ENCODE data around the gene RBM5. TPM values are rescaled to one million over a fixed set of nuclear protein-coding genes. Genes with fewer than 3 reads are reported as not detected.

RBM5 gene
- total and polyA plus RNA-seq, 2 donors (not counting 1 experiment from before 2014, with no cell fraction given), result 113 to 174 TPM

DNA sequence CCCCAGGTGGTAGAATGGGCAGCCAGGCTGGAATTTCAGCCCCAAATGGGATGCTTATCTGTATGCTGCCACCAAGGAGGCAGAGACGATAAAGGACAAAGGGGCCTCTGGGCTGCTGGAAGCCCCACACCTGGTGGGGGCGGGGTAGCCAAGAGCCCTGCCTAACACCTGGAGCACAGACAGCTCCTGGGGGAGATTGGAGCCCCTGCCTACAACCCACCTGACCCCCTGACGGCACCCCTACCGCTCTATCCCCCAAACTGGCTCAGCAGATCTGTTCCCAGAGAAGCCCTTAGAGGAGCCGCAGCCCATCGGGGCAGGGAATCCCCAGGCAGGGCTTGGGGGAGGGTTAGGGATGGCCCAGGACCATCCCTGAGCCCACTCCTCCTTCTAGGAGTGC is 50.6 kb downstream of the RBM5 start:
- Histone ChIP-seq H3K4me2 (ENCODE audit: extremely low read depth, insufficient read depth, low read length) (no peak overlapping the region), H3K4me1 (ENCODE audit: control insufficient read depth, extremely low read depth, insufficient read depth, low read length) (peaks cover 15% of the 10 kb centered on the region)
- TF ChIP-seq, protein P1, sequence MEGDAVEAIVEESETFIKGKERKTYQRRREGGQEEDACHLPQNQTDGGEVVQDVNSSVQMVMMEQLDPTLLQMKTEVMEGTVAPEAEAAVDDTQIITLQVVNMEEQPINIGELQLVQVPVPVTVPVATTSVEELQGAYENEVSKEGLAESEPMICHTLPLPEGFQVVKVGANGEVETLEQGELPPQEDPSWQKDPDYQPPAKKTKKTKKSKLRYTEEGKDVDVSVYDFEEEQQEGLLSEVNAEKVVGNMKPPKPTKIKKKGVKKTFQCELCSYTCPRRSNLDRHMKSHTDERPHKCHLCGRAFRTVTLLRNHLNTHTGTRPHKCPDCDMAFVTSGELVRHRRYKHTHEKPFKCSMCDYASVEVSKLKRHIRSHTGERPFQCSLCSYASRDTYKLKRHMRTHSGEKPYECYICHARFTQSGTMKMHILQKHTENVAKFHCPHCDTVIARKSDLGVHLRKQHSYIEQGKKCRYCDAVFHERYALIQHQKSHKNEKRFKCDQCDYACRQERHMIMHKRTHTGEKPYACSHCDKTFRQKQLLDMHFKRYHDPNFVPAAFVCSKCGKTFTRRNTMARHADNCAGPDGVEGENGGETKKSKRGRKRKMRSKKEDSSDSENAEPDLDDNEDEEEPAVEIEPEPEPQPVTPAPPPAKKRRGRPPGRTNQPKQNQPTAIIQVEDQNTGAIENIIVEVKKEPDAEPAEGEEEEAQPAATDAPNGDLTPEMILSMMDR (conservative IDR thresholded peaks at IDR 0.05 in 1 of 2, IDR thresholded peaks at IDR 0.05 in 1 of 2; ENCODE audit: low read depth in 1 of 2, low read length in 2 of 2), result no peak
- no peak for TF ChIP-seq EZH2 (IDR thresholded peaks at IDR 0.05; ENCODE audit: low read length, missing control alignments)

DNA sequence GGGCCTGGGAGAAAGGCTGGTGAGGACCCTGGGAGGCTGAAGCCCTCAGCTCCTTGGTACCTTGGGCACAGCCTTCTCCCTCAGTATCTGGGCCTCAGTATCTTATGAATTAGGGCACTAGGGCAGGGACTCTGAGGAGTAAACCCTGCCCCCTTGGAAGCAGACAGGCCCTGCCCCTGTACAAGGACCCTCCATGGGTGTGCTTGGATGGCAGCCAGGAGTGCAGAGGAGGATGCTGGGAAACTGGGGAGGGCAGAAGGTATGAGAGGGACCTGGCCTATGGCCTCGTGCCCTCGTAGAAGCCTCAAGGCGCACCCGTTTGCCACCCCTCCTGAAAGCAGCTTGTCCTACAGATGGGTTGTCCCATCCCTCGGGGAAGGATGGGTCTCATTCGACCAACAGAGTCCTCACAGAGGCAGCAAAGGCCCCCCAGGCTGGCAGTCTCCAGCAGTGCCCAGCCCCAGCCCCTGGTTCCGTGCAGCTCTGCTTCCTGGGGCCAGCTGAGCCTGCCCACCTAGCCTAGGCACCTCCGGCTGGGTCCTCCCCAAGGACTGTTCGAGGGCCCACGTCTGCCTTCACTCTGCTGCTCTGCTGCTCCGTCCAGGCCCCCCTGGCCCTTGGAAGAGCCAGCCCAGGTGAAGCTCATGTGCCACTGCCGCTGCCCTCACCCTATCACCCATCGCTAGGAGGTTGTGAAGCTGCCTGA is 51.2 kb downstream of the RBM5 start:
- DNase-seq (ENCODE audit: low read depth in 2 of 2), result no peak
- no peak overlapping the region for H3K4me3 ChIP-seq (replicated peaks in 1 of 4; ENCODE audit: control extremely low read depth in 1 of 4, insufficient read depth in 1 of 4, low read depth in 3 of 4, low read length in 4 of 4)
- H3K27ac ChIP-seq (ENCODE audit: insufficient read depth, low read length), result no peak overlapping the region
- no peak overlapping the region for H3K9ac ChIP-seq (ENCODE audit: insufficient read depth, low read length)
- TF ChIP-seq EZH2 (IDR thresholded peaks at IDR 0.05; ENCODE audit: low read length, missing control alignments), result no peak
- TF ChIP-seq, protein P1 (conservative IDR thresholded peaks at IDR 0.05 in 1 of 2, IDR thresholded peaks at IDR 0.05 in 1 of 2; ENCODE audit: low read depth in 1 of 2, low read length in 2 of 2), result no peak
- no peaks in the 10 kb centered on the region for H3K36me3 ChIP-seq (ENCODE audit: control insufficient read depth, insufficient read depth, low read length)
- no peaks in the 10 kb centered on the region for H3K27me3 ChIP-seq (ENCODE audit: control insufficient read depth, insufficient read depth, low read length)
- H4K20me1 ChIP-seq (ENCODE audit: control insufficient read depth, extremely low read depth, insufficient read depth, low read length), result no peaks in the 10 kb centered on the region
- no peak overlapping the region for H3K4me2 ChIP-seq (ENCODE audit: extremely low read depth, insufficient read depth, low read length)
- H3K9me3 ChIP-seq (ENCODE audit: control insufficient read depth, insufficient read depth, low read depth, low read length), result no peaks in the 10 kb centered on the region
- H3K4me1 ChIP-seq (ENCODE audit: control insufficient read depth, extremely low read depth, insufficient read depth, low read length), result peaks cover 15% of the 10 kb centered on the region
- H3K79me2 ChIP-seq (ENCODE audit: control insufficient read depth, insufficient read depth, low read length), result no peaks in the 10 kb centered on the region
- H2AFZ ChIP-seq (ENCODE audit: low read length), result no peak overlapping the region

More for the DNA sequence above, 50.6 kb downstream of the RBM5 start:
- DNase-seq (ENCODE audit: low read depth in 2 of 2), result no peak
- Histone ChIP-seq H3K9ac (ENCODE audit: insufficient read depth, low read length) (no peak overlapping the region), H3K36me3 (ENCODE audit: control insufficient read depth, insufficient read depth, low read length) (no peaks in the 10 kb centered on the region), H3K9me3 (ENCODE audit: control insufficient read depth, insufficient read depth, low read depth, low read length) (no peaks in the 10 kb centered on the region), H3K79me2 (ENCODE audit: control insufficient read depth, insufficient read depth, low read length) (no peaks in the 10 kb centered on the region), H4K20me1 (ENCODE audit: control insufficient read depth, extremely low read depth, insufficient read depth, low read length) (no peaks in the 10 kb centered on the region), H2AFZ (ENCODE audit: low read length) (no peak overlapping the region), H3K4me3 (replicated peaks in 1 of 4; ENCODE audit: control extremely low read depth in 1 of 4, insufficient read depth in 1 of 4, low read depth in 3 of 4, low read length in 4 of 4) (no peak overlapping the region), H3K27me3 (ENCODE audit: control insufficient read depth, insufficient read depth, low read length) (no peaks in the 10 kb centered on the region), H3K27ac (ENCODE audit: insufficient read depth, low read length) (no peak overlapping the region)

DNA sequence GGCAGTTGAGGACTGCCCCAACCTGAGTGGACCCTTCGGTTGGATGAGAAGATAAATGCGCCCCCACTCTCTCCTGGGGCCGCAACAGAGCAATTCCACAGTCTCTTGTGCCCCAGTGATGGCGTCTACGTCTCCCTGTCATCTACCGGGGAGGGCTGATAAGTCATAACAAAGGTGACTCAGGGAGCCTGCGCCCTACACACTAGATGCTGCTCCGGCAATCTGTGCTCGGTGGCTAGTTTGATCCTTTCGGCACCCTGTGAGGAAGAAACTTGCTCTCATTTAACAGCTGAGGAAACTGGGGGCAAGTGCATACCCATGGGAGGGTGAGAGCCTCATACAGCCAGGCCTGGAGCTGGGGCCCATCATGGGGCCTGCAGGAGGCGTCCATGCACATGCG is 52.3 kb downstream of the RBM5 start:
- no peaks in the 10 kb centered on the region for H3K36me3 ChIP-seq (ENCODE audit: control insufficient read depth, insufficient read depth, low read length)
- no peaks in the 10 kb centered on the region for H3K79me2 ChIP-seq (ENCODE audit: control insufficient read depth, insufficient read depth, low read length)
- no peak overlapping the region for H3K4me3 ChIP-seq (replicated peaks in 1 of 4; ENCODE audit: control extremely low read depth in 1 of 4, insufficient read depth in 1 of 4, low read depth in 3 of 4, low read length in 4 of 4)
- TF ChIP-seq, protein P1 (conservative IDR thresholded peaks at IDR 0.05 in 1 of 2, IDR thresholded peaks at IDR 0.05 in 1 of 2; ENCODE audit: low read depth in 1 of 2, low read length in 2 of 2), result no peak
- no peak for TF ChIP-seq EZH2 (IDR thresholded peaks at IDR 0.05; ENCODE audit: low read length, missing control alignments)
- H3K9me3 ChIP-seq (ENCODE audit: control insufficient read depth, insufficient read depth, low read depth, low read length), result no peaks in the 10 kb centered on the region
- H2AFZ ChIP-seq (ENCODE audit: low read length), result no peak overlapping the region
- H4K20me1 ChIP-seq (ENCODE audit: control insufficient read depth, extremely low read depth, insufficient read depth, low read length), result no peaks in the 10 kb centered on the region
- no peaks in the 10 kb centered on the region for H3K27me3 ChIP-seq (ENCODE audit: control insufficient read depth, insufficient read depth, low read length)
- peaks cover 15% of the 10 kb centered on the region for H3K4me1 ChIP-seq (ENCODE audit: control insufficient read depth, extremely low read depth, insufficient read depth, low read length)
- H3K4me2 ChIP-seq (ENCODE audit: extremely low read depth, insufficient read depth, low read length), result no peak overlapping the region
- no peak for DNase-seq (ENCODE audit: low read depth in 2 of 2)
- H3K9ac ChIP-seq (ENCODE audit: insufficient read depth, low read length), result no peak overlapping the region
- H3K27ac ChIP-seq (ENCODE audit: insufficient read depth, low read length), result no peak overlapping the region

Data from fibroblast of lung (primary cell).